Muscle layer of colon (tissue), 2 donors: ENCODE results near the gene TMEM196.

Experiments used
- H3K27ac ChIP-seq: one replicate; pipeline ENCODE4 v1.7.0; 2013; ENCODE audit warnings: low read depth, mild to moderate bottlenecking, low read length, moderate library complexity
- H3K27me3 ChIP-seq, 2 donors: one replicate each; pipeline ENCODE4 v1.7.0; 2013; ENCODE audit warnings: low read length in 2 of 2, mild to moderate bottlenecking in 2 of 2; ENCODE audit not compliant: insufficient read depth in 2 of 2, control insufficient read depth in 1 of 2
- H3K36me3 ChIP-seq: one replicate; pipeline ENCODE4 v1.7.0; 2013; ENCODE audit warnings: mild to moderate bottlenecking, low read length; ENCODE audit not compliant: insufficient read depth
- H3K4me1 ChIP-seq: one replicate; pipeline ENCODE4 v1.7.0; 2013; ENCODE audit warnings: mild to moderate bottlenecking, low read length; ENCODE audit not compliant: insufficient read depth
- H3K4me3 ChIP-seq, 2 donors: one replicate each; pipeline ENCODE4 v1.7.0; 2013; ENCODE audit warnings: low read length in 2 of 2, low read depth in 1 of 2, mild to moderate bottlenecking in 1 of 2, moderate library complexity in 1 of 2
- H3K9ac ChIP-seq: one replicate; pipeline ENCODE4 v1.7.0; 2013; ENCODE audit warnings: low read length
- H3K9me3 ChIP-seq: one replicate; pipeline ENCODE4 v1.7.0; 2013; ENCODE audit warnings: mild to moderate bottlenecking, low read length
- donor health status: abdominal sarcoma.
- donor health status: Adenocarcinoma of cecum.

Gene TMEM196

GRCh38 chr7:19754521-19755116 is 18.8 kb downstream of the TMEM196 start:
- H3K9ac ChIP-seq: no peak overlapping the region
- no peaks in the 10 kb centered on the region for H3K9me3 ChIP-seq
- no peaks in the 10 kb centered on the region for H3K4me1 ChIP-seq
- no peaks in the 10 kb centered on the region for H3K27me3 ChIP-seq
- no peaks in the 10 kb centered on the region for H3K36me3 ChIP-seq
- no peak overlapping the region for H3K4me3 ChIP-seq
- no peak overlapping the region for H3K27ac ChIP-seq

- Histone ChIP-seq H3K4me3 (no peak overlapping the region), H3K4me1 (no peaks in the 10 kb centered on the region), H3K9ac (no peak overlapping the region), H3K27me3 (no peaks in the 10 kb centered on the region), H3K36me3 (no peaks in the 10 kb centered on the region), H3K9me3 (no peaks in the 10 kb centered on the region), H3K27ac (no peak overlapping the region)
Measured at GRCh38 chr7:19752020-19752419, 21.4 kb downstream of the TMEM196 start.

GRCh38 chr7:19749658-19750057 is 23.8 kb downstream of the TMEM196 start:
- H3K9me3 ChIP-seq: no peaks in the 10 kb centered on the region
- H3K9ac ChIP-seq: no peak overlapping the region
- H3K4me3 ChIP-seq: no peak overlapping the region
- no peaks in the 10 kb centered on the region for H3K36me3 ChIP-seq
- H3K27me3 ChIP-seq: no peaks in the 10 kb centered on the region
- no peak overlapping the region for H3K27ac ChIP-seq
- no peaks in the 10 kb centered on the region for H3K4me1 ChIP-seq

- no peaks in the 10 kb centered on the region for H3K9me3 ChIP-seq
- H3K9ac ChIP-seq: no peak overlapping the region
- H3K4me3 ChIP-seq: no peak overlapping the region
- H3K4me1 ChIP-seq: no peaks in the 10 kb centered on the region
- H3K36me3 ChIP-seq: no peaks in the 10 kb centered on the region
- H3K27me3 ChIP-seq: no peaks in the 10 kb centered on the region
- H3K27ac ChIP-seq: no peak overlapping the region
Measured at GRCh38 chr7:19747740-19748339, 25.6 kb downstream of the TMEM196 start.

- Histone ChIP-seq H3K9me3 (no peaks in the 10 kb centered on the region), H3K27ac (no peak overlapping the region), H3K27me3 (no peaks in the 10 kb centered on the region), H3K4me1 (no peaks in the 10 kb centered on the region), H3K9ac (no peak overlapping the region), H3K36me3 (no peaks in the 10 kb centered on the region), H3K4me3 (no peak overlapping the region)
Measured at GRCh38 chr7:19744075-19744474, 29.3 kb downstream of the TMEM196 start.

- Histone ChIP-seq H3K9me3 (no peaks in the 10 kb centered on the region), H3K36me3 (no peaks in the 10 kb centered on the region), H3K4me3 (no peak overlapping the region), H3K9ac (no peak overlapping the region), H3K4me1 (no peaks in the 10 kb centered on the region), H3K27me3 (no peaks in the 10 kb centered on the region), H3K27ac (no peak overlapping the region)
Measured at GRCh38 chr7:19728716-19729115, 44.7 kb downstream of the TMEM196 start.

- no peak overlapping the region for H3K9ac ChIP-seq
- no peak overlapping the region for H3K27ac ChIP-seq
- H3K4me3 ChIP-seq: no peak overlapping the region
- H3K4me1 ChIP-seq: no peaks in the 10 kb centered on the region
- no peaks in the 10 kb centered on the region for H3K9me3 ChIP-seq
- H3K27me3 ChIP-seq: no peaks in the 10 kb centered on the region
- H3K36me3 ChIP-seq: no peaks in the 10 kb centered on the region
Measured at GRCh38 chr7:19725770-19726169, 47.6 kb downstream of the TMEM196 start.

GRCh38 chr7:19715499-19715898 is 57.9 kb downstream of the TMEM196 start:
- Histone ChIP-seq H3K27me3 (no peaks in the 10 kb centered on the region), H3K36me3 (no peaks in the 10 kb centered on the region), H3K27ac (no peak overlapping the region), H3K9ac (no peak overlapping the region), H3K4me3 (no peak overlapping the region), H3K9me3 (no peaks in the 10 kb centered on the region), H3K4me1 (no peaks in the 10 kb centered on the region)

- H3K36me3 ChIP-seq: no peaks in the 10 kb centered on the region
- no peaks in the 10 kb centered on the region for H3K27me3 ChIP-seq
- H3K9me3 ChIP-seq: no peaks in the 10 kb centered on the region
- H3K27ac ChIP-seq: no peak overlapping the region
- H3K4me3 ChIP-seq: no peak overlapping the region
- H3K4me1 ChIP-seq: peaks cover 10% of the 10 kb centered on the region
- H3K9ac ChIP-seq: no peak overlapping the region
Measured at GRCh38 chr7:19713676-19714075, 59.7 kb downstream of the TMEM196 start.

- no peaks in the 10 kb centered on the region for H3K36me3 ChIP-seq
- H3K4me3 ChIP-seq: peak overlapping the region; percentile 4 to 100
- no peaks in the 10 kb centered on the region for H3K9me3 ChIP-seq
- H3K27me3 ChIP-seq: no peaks in the 10 kb centered on the region
- peaks cover 24% of the 10 kb centered on the region for H3K4me1 ChIP-seq
- H3K9ac ChIP-seq: peak overlapping the region; percentile 94
- H3K27ac ChIP-seq: peak overlapping the region; percentile 86
Measured at GRCh38 chr7:19709249-19709578, 64.2 kb downstream of the TMEM196 start.

- H3K27me3 ChIP-seq: no peaks in the 10 kb centered on the region
- H3K4me1 ChIP-seq: peaks cover 24% of the 10 kb centered on the region
- no peaks in the 10 kb centered on the region for H3K9me3 ChIP-seq
- peak within 1 kb of the TSS; percentile 82 to 100 for H3K4me3 ChIP-seq
- no peaks in the 10 kb centered on the region for H3K36me3 ChIP-seq
- H3K27ac ChIP-seq: peak within 1 kb of the TSS; percentile 86
- H3K9ac ChIP-seq: peak within 1 kb of the TSS; percentile 94
Measured at GRCh38 chr7:19708397-19709248, 64.8 kb downstream of the TMEM196 start, which contains the start of gene POLR1F. POLR1F (minus strand) TSS chr7:19709037; CDS start chr7:19709016, 21 bp downstream.
